ENCODE measurements around the gene MRPL3. TPM values are rescaled to one million over a fixed set of nuclear protein-coding genes. Genes with fewer than 3 reads are reported as not detected.
"Not testable (repeated sequence)": the region's sequence is repeated elsewhere in the genome, so short reads cannot be mapped to it uniquely, and the experiment has no call there.

Gene MRPL3
- total and polyA plus RNA-seq, 9 donors = 66.9 to 84.5 (median 71.2) TPM

DNA sequence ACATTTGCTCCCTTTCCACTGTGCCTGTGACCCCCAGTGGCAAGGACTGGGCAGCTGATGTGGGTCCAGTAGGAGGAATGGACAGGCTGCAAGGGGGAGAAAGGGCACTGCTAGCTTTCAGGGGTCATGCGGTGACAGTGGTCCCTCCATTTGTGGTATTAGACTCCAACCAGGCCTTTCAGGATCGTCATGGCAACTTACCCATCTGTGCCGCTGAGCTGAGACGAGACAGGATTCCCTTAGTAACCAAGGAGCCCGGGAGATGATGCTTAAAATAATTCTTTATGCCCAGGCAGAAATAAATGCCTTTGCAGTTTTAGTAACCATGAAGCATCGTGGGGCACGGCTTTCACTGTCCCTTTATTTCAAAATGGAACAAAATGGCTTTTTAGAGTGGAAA is 15.9 kb upstream of the MRPL3 start:
- no peak for DNase-seq
- WGBS (ENCODE audit: insufficient coverage) = 80% methylated on average over 5 of the region's 7 CpGs
- Histone ChIP-seq H3K27ac (ENCODE audit: low read length) (no peak overlapping the region), H3K9me3 (replicated peaks; ENCODE audit: control insufficient read depth, low read depth, low read length) (no peaks in the 10 kb centered on the region), H3K36me3 (ENCODE audit: control insufficient read depth, insufficient read depth, low read length) (no peaks in the 10 kb centered on the region), H3K4me1 (ENCODE audit: control insufficient read depth, insufficient read depth, low read length) (no peaks in the 10 kb centered on the region), H3K27me3 (ENCODE audit: control insufficient read depth, insufficient read depth, low read length) (no peaks in the 10 kb centered on the region), H3K4me3 (ENCODE audit: low read length) (no peak overlapping the region)

DNA sequence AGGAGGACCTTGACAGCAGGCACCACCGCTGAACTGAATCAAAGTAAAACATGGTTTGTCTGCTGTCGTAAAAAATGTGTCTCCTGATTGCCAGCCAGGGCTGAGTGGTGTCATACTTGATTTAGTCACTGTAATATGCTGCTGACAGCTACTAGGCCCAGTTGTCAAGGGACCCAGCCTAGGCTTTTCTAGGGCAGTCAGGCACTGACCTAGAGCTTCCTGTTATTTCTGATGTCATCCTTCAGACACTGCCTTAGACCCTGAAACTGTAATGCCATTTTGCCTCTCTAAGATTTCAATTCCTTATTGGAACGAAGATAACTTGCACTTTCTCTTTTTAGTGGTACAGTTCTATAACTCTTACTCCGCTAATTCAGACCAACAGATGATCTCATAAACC is 2.6 kb upstream of the MRPL3 start:
- Histone ChIP-seq H3K4me1 (ENCODE audit: control insufficient read depth, insufficient read depth, low read length) (peaks cover 9% of the 10 kb centered on the region), H3K27me3 (ENCODE audit: control insufficient read depth, insufficient read depth, low read length) (peaks cover 5% of the 10 kb centered on the region), H3K9me3 (replicated peaks; ENCODE audit: control insufficient read depth, low read depth, low read length) (no peaks in the 10 kb centered on the region), H3K4me3 (ENCODE audit: low read length) (no peak overlapping the region), H3K27ac (ENCODE audit: low read length) (no peak overlapping the region), H3K36me3 (ENCODE audit: control insufficient read depth, insufficient read depth, low read length) (no peaks in the 10 kb centered on the region)
- 75% methylated on average over 2 of the region's 4 CpGs for WGBS (ENCODE audit: insufficient coverage)
- no peak for DNase-seq

DNA sequence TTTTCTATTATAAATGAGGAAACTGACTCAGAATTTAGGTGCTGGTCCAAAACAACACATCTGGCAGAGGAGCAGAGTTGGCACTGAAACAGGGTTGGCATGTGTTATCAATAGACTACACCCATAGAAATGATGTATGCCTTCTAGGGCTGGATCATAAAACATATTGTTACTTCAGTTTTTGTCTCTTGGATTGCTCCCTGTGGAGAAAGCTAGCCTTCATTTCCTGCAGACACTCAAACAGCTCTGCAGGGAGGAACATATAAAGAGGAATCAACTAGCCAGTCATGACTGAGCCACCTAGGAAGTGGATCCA is 507 bp upstream of the MRPL3 start:
- H3K36me3 ChIP-seq (ENCODE audit: control insufficient read depth, insufficient read depth, low read length) = peaks cover 6% of the 10 kb centered on the region
- peak overlapping the region; percentile 99 for H3K4me3 ChIP-seq (ENCODE audit: low read length)
- no peaks in the 10 kb centered on the region for H3K9me3 ChIP-seq (replicated peaks; ENCODE audit: control insufficient read depth, low read depth, low read length)
- peaks cover 9% of the 10 kb centered on the region for H3K4me1 ChIP-seq (ENCODE audit: control insufficient read depth, insufficient read depth, low read length)
- no peak overlapping the region for H3K27ac ChIP-seq (ENCODE audit: low read length)
- peak; percentile 19 for DNase-seq
- H3K27me3 ChIP-seq (ENCODE audit: control insufficient read depth, insufficient read depth, low read length) = peaks cover 5% of the 10 kb centered on the region

DNA sequence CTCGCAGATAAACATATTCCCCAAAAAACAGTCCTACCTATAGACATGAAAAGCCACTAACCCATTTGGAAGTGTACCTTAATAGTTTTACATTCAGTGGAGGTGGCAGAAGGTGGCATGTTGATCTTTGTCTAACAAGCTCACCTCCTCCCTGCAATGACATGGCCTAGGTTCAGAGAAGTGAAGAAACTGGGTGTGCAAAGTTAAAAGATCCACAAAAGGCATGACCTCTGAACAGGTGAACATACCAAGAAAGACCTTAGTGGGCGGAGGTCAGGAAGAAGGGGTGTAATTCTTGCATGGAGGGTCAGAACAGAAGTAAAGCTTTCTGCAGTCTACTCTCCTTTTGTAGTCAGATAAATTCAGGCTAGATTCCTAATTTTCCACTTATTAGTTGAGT is 822 bp downstream of the MRPL3 start:
- WGBS (ENCODE audit: insufficient coverage) = no CpG with 5 or more reads among the region's 2 CpGs
- H3K9me3 ChIP-seq (replicated peaks; ENCODE audit: control insufficient read depth, low read depth, low read length) = no peaks in the 10 kb centered on the region
- H3K36me3 ChIP-seq (ENCODE audit: control insufficient read depth, insufficient read depth, low read length) = peaks cover 11% of the 10 kb centered on the region
- peaks cover 2% of the 10 kb centered on the region for H3K27me3 ChIP-seq (ENCODE audit: control insufficient read depth, insufficient read depth, low read length)
- H3K27ac ChIP-seq (ENCODE audit: low read length) = no peak overlapping the region
- H3K4me1 ChIP-seq (ENCODE audit: control insufficient read depth, insufficient read depth, low read length) = peaks cover 9% of the 10 kb centered on the region
- H3K4me3 ChIP-seq (ENCODE audit: low read length) = peak overlapping the region; percentile 99
- no peak for DNase-seq

DNA sequence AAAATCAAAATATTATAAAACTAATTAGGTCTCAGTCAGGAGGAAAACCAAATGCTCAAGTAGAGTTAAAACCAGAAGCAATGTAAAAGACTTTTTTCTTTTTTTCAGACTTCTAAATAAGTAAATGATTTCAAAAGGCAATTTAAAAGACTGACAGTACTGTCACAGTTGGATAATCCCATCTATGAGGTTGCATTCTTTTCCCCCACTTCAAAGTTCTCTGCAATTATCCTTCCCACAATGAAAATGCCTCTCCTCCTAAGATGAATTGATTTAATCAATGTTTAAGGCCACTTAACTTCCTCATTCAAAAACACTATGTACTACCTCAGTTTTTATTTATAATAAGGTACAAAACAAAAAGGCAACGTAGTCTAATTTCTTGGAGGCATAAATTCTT is 8.1 kb downstream of the MRPL3 start:
- no peaks in the 10 kb centered on the region for H3K9me3 ChIP-seq (replicated peaks; ENCODE audit: control insufficient read depth, low read depth, low read length)
- peaks cover 36% of the 10 kb centered on the region for H3K36me3 ChIP-seq (ENCODE audit: control insufficient read depth, insufficient read depth, low read length)
- H3K27me3 ChIP-seq (ENCODE audit: control insufficient read depth, insufficient read depth, low read length) = no peaks in the 10 kb centered on the region
- WGBS (ENCODE audit: insufficient coverage) = no CpG with 5 or more reads among the region's 1 CpG
- H3K27ac ChIP-seq (ENCODE audit: low read length) = no peak overlapping the region
- no peak for DNase-seq
- H3K4me1 ChIP-seq (ENCODE audit: control insufficient read depth, insufficient read depth, low read length) = no peaks in the 10 kb centered on the region
- no peak overlapping the region for H3K4me3 ChIP-seq (ENCODE audit: low read length)

DNA sequence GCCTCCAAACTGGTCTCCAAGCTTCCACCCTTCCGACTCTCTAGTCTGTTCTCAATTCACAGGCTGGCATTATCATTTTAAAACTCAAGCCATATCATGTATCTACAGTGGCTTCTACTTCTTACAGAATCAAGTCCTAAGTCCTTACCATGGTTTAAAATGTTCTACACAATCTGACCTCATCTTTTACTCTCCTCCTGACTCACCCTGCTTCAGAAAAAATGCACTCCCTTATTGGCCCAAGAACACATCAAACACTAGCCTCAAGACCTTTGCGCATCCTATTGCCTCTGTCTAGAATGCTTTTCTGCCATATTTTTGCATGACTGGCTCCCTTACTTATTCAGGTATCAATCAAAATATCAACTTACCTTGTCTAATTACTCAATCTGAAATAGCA is 11.0 kb downstream of the MRPL3 start:
- H3K27me3 ChIP-seq (ENCODE audit: control insufficient read depth, insufficient read depth, low read length) = no peaks in the 10 kb centered on the region
- 91% methylated on average over 2 of the region's 2 CpGs for WGBS (ENCODE audit: insufficient coverage)
- no peaks in the 10 kb centered on the region for H3K4me1 ChIP-seq (ENCODE audit: control insufficient read depth, insufficient read depth, low read length)
- no peak for DNase-seq
- H3K9me3 ChIP-seq (replicated peaks; ENCODE audit: control insufficient read depth, low read depth, low read length) = no peaks in the 10 kb centered on the region
- H3K27ac ChIP-seq (ENCODE audit: low read length) = no peak overlapping the region
- no peak overlapping the region for H3K4me3 ChIP-seq (ENCODE audit: low read length)
- peaks cover 26% of the 10 kb centered on the region for H3K36me3 ChIP-seq (ENCODE audit: control insufficient read depth, insufficient read depth, low read length)

DNA sequence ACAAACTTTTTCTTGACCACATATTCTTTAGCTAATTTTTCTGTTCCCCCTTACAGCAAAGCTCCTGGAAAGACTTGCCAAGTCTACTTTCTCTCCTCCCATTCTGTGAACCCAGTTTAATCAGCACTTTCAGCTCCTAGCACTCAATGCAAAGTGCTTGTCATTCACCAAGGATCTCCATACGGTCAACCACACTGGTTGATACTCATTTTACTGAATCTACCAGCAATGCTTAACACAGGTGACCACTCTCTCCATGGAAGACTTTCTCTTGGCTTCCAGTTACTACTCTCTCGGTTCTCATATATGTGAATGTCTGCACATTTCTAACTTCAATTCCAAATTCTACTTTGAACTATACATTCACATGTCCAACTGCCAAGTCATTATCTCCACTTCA is 11.7 kb downstream of the MRPL3 start:
- 78% methylated on average over 2 of the region's 2 CpGs for WGBS (ENCODE audit: insufficient coverage)
- H3K27ac ChIP-seq (ENCODE audit: low read length) = no peak overlapping the region
- H3K4me3 ChIP-seq (ENCODE audit: low read length) = no peak overlapping the region
- H3K36me3 ChIP-seq (ENCODE audit: control insufficient read depth, insufficient read depth, low read length) = peaks cover 22% of the 10 kb centered on the region
- no peak for DNase-seq
- H3K9me3 ChIP-seq (replicated peaks; ENCODE audit: control insufficient read depth, low read depth, low read length) = no peaks in the 10 kb centered on the region
- no peaks in the 10 kb centered on the region for H3K27me3 ChIP-seq (ENCODE audit: control insufficient read depth, insufficient read depth, low read length)
- no peaks in the 10 kb centered on the region for H3K4me1 ChIP-seq (ENCODE audit: control insufficient read depth, insufficient read depth, low read length)

DNA sequence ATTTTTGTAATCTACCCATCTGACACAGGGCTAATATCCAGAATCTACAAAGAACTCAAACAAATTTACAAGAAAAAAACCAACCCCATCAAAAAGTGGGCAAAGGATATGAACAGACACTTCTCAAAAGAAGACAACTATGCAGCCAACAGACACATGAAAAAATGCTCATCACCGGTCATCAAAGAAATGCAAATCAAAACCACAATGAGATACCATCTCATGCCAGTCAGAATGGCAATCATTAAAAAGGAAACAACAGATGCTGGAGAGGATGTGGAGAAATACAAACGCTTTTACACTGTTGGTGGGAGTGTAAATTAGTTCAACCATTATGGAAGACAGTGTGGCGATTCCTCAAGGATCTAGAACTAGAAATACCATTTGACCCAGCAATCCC is 16.2 kb downstream of the MRPL3 start:
- not testable (repeated sequence) for H3K27me3 ChIP-seq (ENCODE audit: control insufficient read depth, insufficient read depth, low read length); H3K9me3 ChIP-seq (replicated peaks; ENCODE audit: control insufficient read depth, low read depth, low read length); H3K27ac ChIP-seq (ENCODE audit: low read length); H3K4me1 ChIP-seq (ENCODE audit: control insufficient read depth, insufficient read depth, low read length); DNase-seq; H3K4me3 ChIP-seq (ENCODE audit: low read length)
- WGBS (ENCODE audit: insufficient coverage) = no CpG with 5 or more reads among the region's 3 CpGs
- peaks cover 12% of the 10 kb centered on the region for H3K36me3 ChIP-seq (ENCODE audit: control insufficient read depth, insufficient read depth, low read length)

DNA sequence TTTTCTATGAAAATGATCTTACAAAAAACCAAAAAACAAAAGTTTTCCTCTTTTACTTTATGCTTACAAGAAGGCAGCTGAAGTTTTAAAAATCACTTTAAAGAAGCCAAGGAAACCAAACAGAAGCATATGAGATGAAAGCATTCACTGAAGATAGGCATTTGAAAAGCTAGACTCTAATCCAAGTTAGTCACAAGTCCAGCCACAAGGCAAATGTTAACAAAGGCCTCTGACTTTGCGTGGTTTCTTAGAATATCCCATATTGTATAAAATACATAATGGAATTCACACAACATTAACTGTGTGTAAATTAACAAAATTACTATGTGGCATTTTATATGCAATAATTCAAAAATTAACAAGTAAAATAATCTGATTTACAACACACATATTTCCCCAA is 17.7 kb downstream of the MRPL3 start:
- no peak overlapping the region for H3K27ac ChIP-seq (ENCODE audit: low read length)
- peaks cover 17% of the 10 kb centered on the region for H3K36me3 ChIP-seq (ENCODE audit: control insufficient read depth, insufficient read depth, low read length)
- no peaks in the 10 kb centered on the region for H3K9me3 ChIP-seq (replicated peaks; ENCODE audit: control insufficient read depth, low read depth, low read length)
- WGBS (ENCODE audit: insufficient coverage) = no CpG with 5 or more reads among the region's 1 CpG
- H3K4me3 ChIP-seq (ENCODE audit: low read length) = no peak overlapping the region
- H3K4me1 ChIP-seq (ENCODE audit: control insufficient read depth, insufficient read depth, low read length) = no peaks in the 10 kb centered on the region
- no peaks in the 10 kb centered on the region for H3K27me3 ChIP-seq (ENCODE audit: control insufficient read depth, insufficient read depth, low read length)
- no peak for DNase-seq

DNA sequence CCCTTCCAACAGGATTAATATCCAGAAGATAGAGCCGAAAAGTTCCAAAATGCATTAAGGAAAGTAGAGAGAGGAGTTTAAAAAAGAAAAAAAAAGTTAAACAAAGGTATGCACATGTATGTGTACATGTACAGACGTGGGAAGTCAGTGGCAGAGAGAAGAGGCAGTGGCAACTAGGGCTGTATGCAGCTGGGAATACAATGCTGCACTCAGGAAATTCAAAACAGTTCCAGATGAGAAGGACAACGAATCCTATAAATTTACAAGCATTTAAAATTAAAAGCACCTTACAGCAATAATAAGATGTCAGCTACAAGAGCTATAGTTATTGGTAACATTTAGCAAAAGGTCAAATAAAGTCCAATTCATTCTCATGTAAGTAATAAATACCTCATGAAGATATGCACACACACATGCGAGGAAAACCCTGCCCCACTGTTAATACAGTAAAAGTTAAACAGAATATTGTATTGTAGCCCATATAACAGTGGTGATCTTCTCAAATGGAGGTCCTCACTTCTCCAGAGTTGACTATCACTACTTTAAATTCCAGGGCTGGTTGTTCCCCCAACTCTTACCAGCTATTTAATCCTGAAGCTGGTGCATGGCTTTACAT is 18.2 kb downstream of the MRPL3 start:
- no peak overlapping the region for H3K27ac ChIP-seq (ENCODE audit: low read length)
- 50% methylated on average over 1 of the region's 4 CpGs for WGBS (ENCODE audit: insufficient coverage)
- peaks cover 18% of the 10 kb centered on the region for H3K36me3 ChIP-seq (ENCODE audit: control insufficient read depth, insufficient read depth, low read length)
- H3K9me3 ChIP-seq (replicated peaks; ENCODE audit: control insufficient read depth, low read depth, low read length) = no peaks in the 10 kb centered on the region
- no peaks in the 10 kb centered on the region for H3K4me1 ChIP-seq (ENCODE audit: control insufficient read depth, insufficient read depth, low read length)
- H3K4me3 ChIP-seq (ENCODE audit: low read length) = no peak overlapping the region
- no peak for DNase-seq
- no peaks in the 10 kb centered on the region for H3K27me3 ChIP-seq (ENCODE audit: control insufficient read depth, insufficient read depth, low read length)

DNA sequence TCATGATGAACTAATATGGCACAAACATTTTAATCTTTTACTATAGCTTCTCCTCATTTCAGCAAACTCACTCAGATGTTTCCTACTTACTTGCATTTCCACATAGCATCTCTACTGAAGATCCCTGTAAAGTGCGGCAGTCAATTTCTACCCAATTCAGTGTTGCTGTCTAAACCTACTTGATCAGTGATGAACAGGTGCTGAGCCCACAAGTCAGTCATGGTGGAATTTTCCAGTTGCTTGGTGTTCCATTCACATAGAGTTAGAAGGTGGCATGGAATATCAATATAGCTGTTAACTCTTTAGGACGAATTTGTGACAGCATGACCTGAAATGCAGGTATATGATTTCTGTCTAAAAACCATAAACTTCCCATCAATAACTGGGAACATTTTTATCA is 22.7 kb downstream of the MRPL3 start:
- Histone ChIP-seq H3K27me3 (ENCODE audit: control insufficient read depth, insufficient read depth, low read length) (no peaks in the 10 kb centered on the region), H3K4me3 (ENCODE audit: low read length) (no peak overlapping the region), H3K4me1 (ENCODE audit: control insufficient read depth, insufficient read depth, low read length) (no peaks in the 10 kb centered on the region), H3K36me3 (ENCODE audit: control insufficient read depth, insufficient read depth, low read length) (peaks cover 17% of the 10 kb centered on the region), H3K27ac (ENCODE audit: low read length) (no peak overlapping the region), H3K9me3 (replicated peaks; ENCODE audit: control insufficient read depth, low read depth, low read length) (no peaks in the 10 kb centered on the region)
- WGBS (ENCODE audit: insufficient coverage) = 100% methylated on average over 1 of the region's 2 CpGs
- DNase-seq = no peak

Measured in muscle of leg (tissue), 11 donors.